HepG2 (cell line): ENCODE data around the gene SLC9A5. TPM values are rescaled to one million over a fixed set of nuclear protein-coding genes. Genes with fewer than 3 reads are reported as not detected.

Source experiments
- CENPX ChIP-seq: sonication (generic); formaldehyde crosslinking; IDR thresholded peaks from 2 replicates; pipeline ENCODE4 v1.9.0; 2021; ENCODE audit warnings: mild to moderate bottlenecking, missing genetic modification reagents, moderate library complexity
- CHCHD3 ChIP-seq: sonication (generic); formaldehyde crosslinking; IDR thresholded peaks from 2 replicates; pipeline ENCODE4 v1.8.0; 2022; ENCODE audit warnings: mild to moderate bottlenecking, missing genetic modification reagents, moderate library complexity
- CREB1 ChIP-seq, 2 experiments: fragments of 450-650 bp in 1 of 2; IDR thresholded peaks; 2 replicates each; pipeline ENCODE4 v1.6.1; 2016 to 2017; ENCODE audit warnings: control low read depth in 1 of 2, mild to moderate bottlenecking in 1 of 2, missing compliant biosample characterization in 1 of 2, missing genetic modification characterization in 1 of 2
- EED ChIP-seq: sonication (generic); formaldehyde crosslinking; IDR thresholded peaks from 2 replicates; pipeline ENCODE4 v1.5.0; 2020; ENCODE audit warnings: mild to moderate bottlenecking, missing genetic modification reagents
- HNRNPLL ChIP-seq: fragments of 200-400 bp; formaldehyde crosslinking; IDR thresholded peaks from 2 replicates; pipeline ENCODE4 v1.6.1; 2017; ENCODE audit warnings: mild to moderate bottlenecking, low read depth, low read length; ENCODE audit not compliant: poor library complexity, severe bottlenecking
- KDM4B ChIP-seq: sonication (generic); formaldehyde crosslinking; IDR thresholded peaks from 2 replicates; pipeline ENCODE4 v1.4.0; 2020; ENCODE audit warnings: missing genetic modification reagents
- KMT2A ChIP-seq: sonication (generic); formaldehyde crosslinking; IDR thresholded peaks from 2 replicates; pipeline ENCODE4 v1.4.0; 2020; ENCODE audit warnings: missing genetic modification reagents
- LCORL ChIP-seq, 2 experiments: fragments of 450-650 bp in 1 of 2; sonication (generic) in 1 of 2; formaldehyde crosslinking in 1 of 2; IDR thresholded peaks; 2 replicates each; pipeline versions ENCODE4 v1.5.0 to v1.6.1; 2017 to 2020; ENCODE audit warnings: antibody characterized with exemption in 1 of 2, missing genetic modification reagents in 1 of 2
- NR2F6 ChIP-seq, 2 experiments: IDR thresholded peaks; 2 replicates each; pipeline ENCODE4 v1.6.1; 2016; ENCODE audit warnings: antibody characterized with exemption in 1 of 2, mild to moderate bottlenecking in 1 of 2
- SMAD1 ChIP-seq: sonication (generic); formaldehyde crosslinking; IDR thresholded peaks from 2 replicates; pipeline ENCODE4 v1.4.0; 2020; ENCODE audit warnings: missing genetic modification reagents, low read depth, mild to moderate bottlenecking, borderline replicate concordance
- TCF7 ChIP-seq: sonication (generic); IDR thresholded peaks from 2 replicates; pipeline ENCODE4 v1.6.1; 2016; ENCODE audit warnings: antibody characterized with exemption, low read depth
- YY1 ChIP-seq: IDR thresholded peaks from 2 replicates; pipeline ENCODE4 v1.6.1; 2011; ENCODE audit warnings: low read length, low read depth, moderate library complexity, mild to moderate bottlenecking; ENCODE audit not compliant: insufficient read depth, insufficient replicate concordance
- ZNF451 ChIP-seq: sonication (generic); formaldehyde crosslinking; IDR thresholded peaks from 2 replicates; pipeline ENCODE4 v1.5.0; 2020; ENCODE audit warnings: mild to moderate bottlenecking, missing genetic modification reagents
- ZNF543 ChIP-seq: sonication (generic); formaldehyde crosslinking; IDR thresholded peaks from 2 replicates; pipeline ENCODE4 v1.4.0; 2020; ENCODE audit warnings: mild to moderate bottlenecking, missing genetic modification reagents
- ZNF7 ChIP-seq: IDR thresholded peaks from 2 replicates; pipeline ENCODE4 v1.6.1; 2016; ENCODE audit warnings: missing biosample characterization, missing genetic modification reagents
- polyA plus RNA-seq, 8 experiments: library from polyadenylated mRNA; depleted of rRNA in 3 of 8; stranded (reverse) in 7 of 8; unstranded in 1 of 8; fragments of >200 nt; fragmentation: Illumina TruSeq in 4 of 8; extraction: Trizol in 4 of 8; gene quantifications; 2 replicates each; pipeline versions ENCODE4 v1.2.1 to v1.2.3, GENCODE V29; 2011 to 2016; ENCODE audit warnings: low read depth in 4 of 8, missing spikeins in 1 of 8, mixed read lengths in 1 of 8; ENCODE audit not compliant: insufficient read depth in 1 of 8
- total RNA-seq, 5 experiments: library from RNA; depleted of rRNA; stranded (reverse); fragments of >200 nt; fragmentation: Illumina TruSeq; extraction: Trizol; gene quantifications; 2 replicates each; pipeline ENCODE4 v1.2.3, GENCODE V29; 2016; ENCODE audit warnings: low read depth in 1 of 5
- TF ChIP-seq, protein P1 (sequence below): IDR thresholded peaks from 2 replicates; pipeline ENCODE4 v1.6.1; 2016; ENCODE audit warnings: missing biosample characterization, missing genetic modification reagents, low read depth
- TF ChIP-seq, protein P2 (sequence below): sonication (generic); formaldehyde crosslinking; IDR thresholded peaks from 2 replicates; pipeline ENCODE4 v1.4.0; 2020; ENCODE audit warnings: low read depth, missing genetic modification reagents
- TF ChIP-seq, protein P3 (sequence below): sonication (generic); formaldehyde crosslinking; IDR thresholded peaks from 2 replicates; pipeline ENCODE4 v1.4.0; 2020; ENCODE audit warnings: missing genetic modification reagents, borderline replicate concordance
- TF ChIP-seq, protein P4 (sequence below): sonication (generic); IDR thresholded peaks from 2 replicates; pipeline ENCODE4 v1.6.1; 2016; ENCODE audit warnings: low read depth, borderline replicate concordance

Gene SLC9A5
- total and polyA plus RNA-seq, 2 of the 13 experiments (the other 11 are each of a cell fraction or from before 2014, with no cell fraction given), result 0.58 to 1.4 TPM

DNA sequence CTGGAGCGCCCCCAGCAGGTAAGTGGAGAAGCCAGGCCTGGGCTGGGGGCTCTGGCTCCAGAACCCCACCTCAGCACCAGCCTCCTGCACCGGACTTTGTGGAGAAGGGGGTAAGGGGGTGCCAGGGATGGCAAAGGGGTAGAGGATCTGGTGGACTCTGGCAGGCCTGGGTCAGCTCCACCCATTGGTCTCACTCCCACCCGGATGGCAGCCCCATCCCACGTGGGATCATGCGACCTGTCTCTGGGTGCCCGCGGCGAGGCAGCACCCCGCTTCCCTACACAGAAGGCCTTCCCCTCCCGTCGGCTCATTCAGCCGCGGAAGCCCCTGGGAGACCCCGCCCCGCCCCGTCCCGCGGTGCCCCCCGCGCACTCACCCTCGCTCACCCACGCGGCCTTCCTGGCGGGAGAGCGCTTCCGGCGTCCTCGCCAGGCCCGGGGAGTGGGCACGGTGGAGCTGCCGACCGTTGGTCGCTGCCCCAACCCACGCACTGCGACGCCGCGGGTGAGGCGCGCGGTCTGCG is 30.1 kb downstream of the SLC9A5 start (continued):
- TF ChIP-seq KDM4B (CRISPR knock-in tag) (no peak; the same call in 1 of the 2 replicates), ZNF7 (CRISPR knock-in tag) (0 out of 2 replicates have a peak, but pooled peaks have one; percentile 5), LCORL (IDR thresholded peaks at IDR 0.05) (no peak), LCORL (CRISPR knock-in tag; IDR thresholded peaks at IDR 0.05) (no peak), CREB1 (IDR thresholded peaks at IDR 0.05) (no peak), CREB1 (CRISPR knock-in tag; IDR thresholded peaks at IDR 0.05) (no peak), CENPX (CRISPR knock-in tag) (no peak), TCF7 (no peak), CHCHD3 (CRISPR knock-in tag) (peak; percentile 16; the same call in 1 of the 2 replicates), EED (CRISPR knock-in tag) (no peak), ZNF543 (CRISPR knock-in tag) (0 out of 2 replicates have a peak, but pooled peaks have one; percentile 46), HNRNPLL (no peak), YY1 (no peak), NR2F6 (IDR thresholded peaks at IDR 0.05) (no peak), NR2F6 (CRISPR knock-in tag; IDR thresholded peaks at IDR 0.05) (no peak), KMT2A (peak; percentile 42; the same call in 1 of the 2 replicates), SMAD1 (0 out of 2 replicates have a peak, but pooled peaks have one; percentile 33), ZNF451 (CRISPR knock-in tag) (no peak)
- TF ChIP-seq, protein P1, sequence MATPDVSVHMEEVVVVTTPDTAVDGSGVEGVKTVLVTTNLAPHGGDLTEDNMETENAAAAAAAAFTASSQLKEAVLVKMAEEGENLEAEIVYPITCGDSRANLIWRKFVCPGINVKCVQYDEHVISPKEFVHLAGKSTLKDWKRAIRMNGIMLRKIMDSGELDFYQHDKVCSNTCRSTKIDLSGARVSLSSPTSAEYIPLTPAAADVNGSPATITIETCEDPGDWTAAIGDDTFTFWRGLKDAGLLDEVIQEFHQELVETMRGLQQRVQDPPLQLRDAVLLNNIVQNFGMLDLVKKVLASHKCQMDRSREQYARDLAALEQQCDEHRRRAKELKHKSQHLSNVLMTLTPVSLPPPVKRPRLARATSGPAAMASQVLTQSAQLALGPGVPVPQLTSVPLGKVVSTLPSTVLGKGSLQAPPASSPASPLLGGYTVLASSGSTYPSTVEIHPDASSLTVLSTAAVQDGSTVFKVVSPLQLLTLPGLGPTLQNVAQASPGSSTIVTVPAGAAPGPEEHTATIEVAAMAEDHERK (CRISPR knock-in tag), result no peak
- TF ChIP-seq, protein P2, sequence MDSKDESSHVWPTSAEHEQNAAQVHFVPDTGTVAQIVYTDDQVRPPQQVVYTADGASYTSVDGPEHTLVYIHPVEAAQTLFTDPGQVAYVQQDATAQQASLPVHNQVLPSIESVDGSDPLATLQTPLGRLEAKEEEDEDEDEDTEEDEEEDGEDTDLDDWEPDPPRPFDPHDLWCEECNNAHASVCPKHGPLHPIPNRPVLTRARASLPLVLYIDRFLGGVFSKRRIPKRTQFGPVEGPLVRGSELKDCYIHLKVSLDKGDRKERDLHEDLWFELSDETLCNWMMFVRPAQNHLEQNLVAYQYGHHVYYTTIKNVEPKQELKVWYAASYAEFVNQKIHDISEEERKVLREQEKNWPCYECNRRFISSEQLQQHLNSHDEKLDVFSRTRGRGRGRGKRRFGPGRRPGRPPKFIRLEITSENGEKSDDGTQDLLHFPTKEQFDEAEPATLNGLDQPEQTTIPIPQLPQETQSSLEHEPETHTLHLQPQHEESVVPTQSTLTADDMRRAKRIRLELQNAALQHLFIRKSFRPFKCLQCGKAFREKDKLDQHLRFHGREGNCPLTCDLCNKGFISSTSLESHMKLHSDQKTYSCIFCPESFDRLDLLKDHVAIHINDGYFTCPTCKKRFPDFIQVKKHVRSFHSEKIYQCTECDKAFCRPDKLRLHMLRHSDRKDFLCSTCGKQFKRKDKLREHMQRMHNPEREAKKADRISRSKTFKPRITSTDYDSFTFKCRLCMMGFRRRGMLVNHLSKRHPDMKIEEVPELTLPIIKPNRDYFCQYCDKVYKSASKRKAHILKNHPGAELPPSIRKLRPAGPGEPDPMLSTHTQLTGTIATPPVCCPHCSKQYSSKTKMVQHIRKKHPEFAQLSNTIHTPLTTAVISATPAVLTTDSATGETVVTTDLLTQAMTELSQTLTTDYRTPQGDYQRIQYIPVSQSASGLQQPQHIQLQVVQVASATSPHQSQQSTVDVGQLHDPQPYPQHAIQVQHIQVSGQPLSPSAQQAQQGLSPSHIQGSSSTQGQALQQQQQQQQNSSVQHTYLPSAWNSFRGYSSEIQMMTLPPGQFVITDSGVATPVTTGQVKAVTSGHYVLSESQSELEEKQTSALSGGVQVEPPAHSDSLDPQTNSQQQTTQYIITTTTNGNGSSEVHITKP, result no peak
- TF ChIP-seq, protein P3, sequence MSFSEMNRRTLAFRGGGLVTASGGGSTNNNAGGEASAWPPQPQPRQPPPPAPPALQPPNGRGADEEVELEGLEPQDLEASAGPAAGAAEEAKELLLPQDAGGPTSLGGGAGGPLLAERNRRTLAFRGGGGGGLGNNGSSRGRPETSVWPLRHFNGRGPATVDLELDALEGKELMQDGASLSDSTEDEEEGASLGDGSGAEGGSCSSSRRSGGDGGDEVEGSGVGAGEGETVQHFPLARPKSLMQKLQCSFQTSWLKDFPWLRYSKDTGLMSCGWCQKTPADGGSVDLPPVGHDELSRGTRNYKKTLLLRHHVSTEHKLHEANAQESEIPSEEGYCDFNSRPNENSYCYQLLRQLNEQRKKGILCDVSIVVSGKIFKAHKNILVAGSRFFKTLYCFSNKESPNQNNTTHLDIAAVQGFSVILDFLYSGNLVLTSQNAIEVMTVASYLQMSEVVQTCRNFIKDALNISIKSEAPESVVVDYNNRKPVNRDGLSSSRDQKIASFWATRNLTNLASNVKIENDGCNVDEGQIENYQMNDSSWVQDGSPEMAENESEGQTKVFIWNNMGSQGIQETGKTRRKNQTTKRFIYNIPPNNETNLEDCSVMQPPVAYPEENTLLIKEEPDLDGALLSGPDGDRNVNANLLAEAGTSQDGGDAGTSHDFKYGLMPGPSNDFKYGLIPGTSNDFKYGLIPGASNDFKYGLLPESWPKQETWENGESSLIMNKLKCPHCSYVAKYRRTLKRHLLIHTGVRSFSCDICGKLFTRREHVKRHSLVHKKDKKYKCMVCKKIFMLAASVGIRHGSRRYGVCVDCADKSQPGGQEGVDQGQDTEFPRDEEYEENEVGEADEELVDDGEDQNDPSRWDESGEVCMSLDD (CRISPR knock-in tag), result peak; percentile 58
- TF ChIP-seq, protein P4, sequence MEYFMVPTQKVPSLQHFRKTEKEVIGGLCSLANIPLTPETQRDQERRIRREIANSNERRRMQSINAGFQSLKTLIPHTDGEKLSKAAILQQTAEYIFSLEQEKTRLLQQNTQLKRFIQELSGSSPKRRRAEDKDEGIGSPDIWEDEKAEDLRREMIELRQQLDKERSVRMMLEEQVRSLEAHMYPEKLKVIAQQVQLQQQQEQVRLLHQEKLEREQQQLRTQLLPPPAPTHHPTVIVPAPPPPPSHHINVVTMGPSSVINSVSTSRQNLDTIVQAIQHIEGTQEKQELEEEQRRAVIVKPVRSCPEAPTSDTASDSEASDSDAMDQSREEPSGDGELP, result 0 out of 2 replicates have a peak, but pooled peaks have one; percentile 26
